GM18507 (cell line): ENCODE data around the gene AMER1.
A peak's percentile ranks its signal among the peaks of the same experiment; 100 is the strongest.
"Not testable (repeated sequence)": the region's sequence is repeated elsewhere in the genome, so short reads cannot be mapped to it uniquely, and the experiment has no call there.

Source experiments
- DNase-seq: peaks from one replicate; pipeline ENCODE4 v3.0.0; 2011; ENCODE audit warnings: low read depth; ENCODE audit not compliant: insufficient read length; ENCODE audit errors: extremely low spot score
- FAIRE-seq: peaks from 2 replicates; lab custom pipeline; 2011; peaks lifted over from hg19 to GRCh38; lab: Jason Lieb, UNC

AMER1 gene

DNA sequence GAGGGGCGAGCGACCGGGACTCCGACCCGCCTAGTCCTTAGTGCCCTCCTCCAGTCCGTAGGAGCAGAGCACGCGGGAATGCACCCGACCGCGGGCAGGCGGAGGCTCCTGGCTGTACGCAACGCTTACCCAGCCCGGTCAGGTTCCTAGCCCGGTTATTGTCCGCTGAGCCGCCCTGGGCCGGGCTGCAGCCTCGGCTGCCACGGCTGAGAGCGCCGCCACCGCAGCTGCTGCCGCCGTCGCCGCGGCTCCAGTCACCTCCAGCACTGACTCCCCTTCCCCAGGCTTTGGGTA lies at the start of gene AMER1:
TSS of gene AMER1 (minus strand) at position 268 of the 294 bp plus-strand sequence. CDS start 12,422 bp downstream, outside the sequence.
- FAIRE-seq (no peak), DNase-seq (no peak)

DNA sequence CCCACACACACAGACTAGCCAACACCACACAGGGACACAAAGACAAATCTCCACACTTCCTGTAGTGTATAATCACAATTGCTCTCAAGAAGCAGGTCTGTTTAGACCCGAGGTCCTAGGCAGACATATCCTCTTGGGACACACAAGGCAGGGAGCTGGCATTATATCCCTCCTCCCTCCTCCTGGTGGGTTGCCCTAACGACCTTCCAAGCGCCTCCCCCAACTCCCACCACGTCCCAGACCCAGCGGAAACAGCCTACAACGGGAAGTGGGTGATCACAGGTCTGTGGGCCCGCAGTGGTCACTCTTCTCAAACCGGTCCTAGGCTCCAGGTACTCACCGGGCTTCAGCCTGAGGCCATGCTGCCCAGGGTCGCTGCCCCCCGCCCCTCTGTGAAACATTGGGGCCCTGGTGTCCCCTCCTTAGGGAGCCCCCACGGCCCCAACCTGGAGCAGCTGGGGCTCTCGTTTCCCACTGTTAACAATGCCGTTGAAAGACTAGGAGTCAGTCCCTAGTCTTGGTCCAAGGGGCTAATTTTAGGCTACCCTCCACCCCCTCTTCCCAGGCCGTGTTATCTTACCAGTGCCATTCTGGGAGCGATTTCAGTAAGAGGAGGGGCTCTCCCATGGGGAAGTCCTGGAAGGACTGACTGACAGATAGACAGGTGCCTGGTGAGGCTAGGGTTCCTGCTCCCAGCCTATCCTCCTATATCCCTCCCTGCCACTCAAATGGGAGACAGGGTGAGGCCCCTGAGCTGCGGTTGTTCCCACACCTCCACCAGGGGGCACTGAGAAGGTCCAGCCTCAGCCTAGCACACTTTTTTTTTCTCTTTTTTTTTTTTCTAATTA lies 24.8 kb upstream of the AMER1 start, which contains the start of gene ASB12:
TSS of gene ASB12 (minus strand) at position 485 of the 848 bp plus-strand sequence. CDS start 4,957 bp downstream, outside the sequence.
- DNase-seq (no peak), FAIRE-seq (no peak)

DNA sequence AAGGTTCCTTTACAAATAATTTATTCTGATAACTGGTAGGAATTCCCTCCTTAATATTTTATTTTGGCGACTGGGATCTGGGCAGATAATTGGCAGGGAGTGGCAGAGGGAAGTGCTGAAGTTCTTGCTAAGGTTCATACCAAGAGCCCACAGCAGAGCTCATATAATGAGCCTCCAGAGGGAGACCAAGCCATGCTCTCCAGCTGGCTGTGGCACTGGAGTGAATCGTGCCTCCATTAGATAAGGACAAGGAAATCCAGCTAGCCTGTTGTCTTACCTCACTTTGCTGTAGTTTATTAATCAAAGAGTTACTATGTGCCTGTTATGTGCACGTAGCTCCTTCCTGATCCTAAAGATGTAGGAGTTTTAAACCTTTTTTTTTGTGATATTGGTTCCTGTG lies 23.6 kb upstream of the AMER1 start:
- DNase-seq = no peak
- no peak for FAIRE-seq

DNA sequence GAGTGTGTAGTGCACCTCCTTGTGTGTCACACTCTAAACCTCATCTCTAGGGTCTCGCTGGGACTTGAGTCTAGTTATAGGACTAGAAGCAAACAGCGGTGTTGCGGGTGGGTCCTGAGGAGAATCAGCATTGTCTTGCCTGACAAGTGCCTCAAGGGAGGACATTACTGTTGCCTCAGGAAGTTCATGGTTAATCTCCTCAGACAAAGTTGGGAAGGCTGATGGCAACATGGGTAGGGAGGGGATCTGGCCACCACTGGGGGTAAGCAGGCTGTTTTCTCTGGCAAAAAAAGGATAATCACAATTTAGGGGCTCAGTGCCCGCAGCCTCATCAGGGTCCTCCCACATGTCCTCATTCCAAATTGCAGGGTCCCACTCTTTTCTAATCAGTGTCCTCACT lies 12.5 kb upstream of the AMER1 start:
- no peak for DNase-seq
- FAIRE-seq = no peak

DNA sequence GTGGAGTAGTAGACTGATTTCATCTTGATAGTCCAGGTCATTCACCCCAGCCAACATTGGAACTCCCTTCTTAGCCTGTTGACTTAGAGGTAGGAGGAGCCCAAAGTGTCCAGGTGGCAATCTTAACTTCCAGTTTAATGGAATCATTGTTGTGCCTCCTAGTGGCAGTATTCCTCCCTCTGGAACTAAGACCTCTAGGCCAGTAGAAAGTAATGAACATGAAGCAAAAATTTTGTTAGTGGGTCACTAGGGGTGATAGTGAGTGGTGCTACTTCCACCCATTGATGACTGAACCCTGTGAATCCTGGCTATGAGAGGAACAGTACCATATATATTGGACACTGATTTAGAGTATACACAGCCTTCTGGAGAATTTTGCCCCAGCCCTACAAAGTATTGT lies 8.5 kb upstream of the AMER1 start:
- FAIRE-seq = not testable (repeated sequence)

DNA sequence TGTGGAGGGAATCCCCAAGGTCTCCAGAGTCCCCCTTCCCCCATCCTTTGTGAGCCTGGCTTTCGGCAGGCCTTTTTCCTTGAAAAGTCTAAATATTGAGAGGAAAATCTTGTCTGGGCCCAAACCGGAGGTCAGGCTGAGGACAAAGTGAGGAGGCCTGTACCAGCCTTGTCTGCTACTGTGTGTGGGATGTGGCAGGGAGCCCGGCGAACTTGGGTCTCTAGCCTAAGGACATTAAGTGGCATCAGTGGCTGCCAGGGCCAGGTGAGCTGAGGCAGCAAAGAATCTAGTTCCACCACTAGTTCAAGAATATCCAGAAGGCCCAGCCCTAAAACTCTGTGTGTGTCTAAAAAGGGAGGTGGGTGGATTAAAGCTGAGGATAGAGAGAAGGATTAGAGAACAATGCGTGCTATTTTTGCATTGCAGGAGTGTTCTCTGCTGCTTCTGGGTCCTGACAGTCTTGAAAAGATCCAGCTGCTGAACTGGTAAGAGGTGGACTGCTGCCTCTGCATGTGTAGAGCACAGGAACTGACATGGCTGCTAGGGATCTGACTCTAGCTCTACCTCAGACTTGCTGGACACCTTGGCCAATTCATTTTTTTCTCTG lies 1.2 kb upstream of the AMER1 start:
- DNase-seq (no peak), FAIRE-seq (peak; percentile 12)

More for the DNA sequence above, 8.5 kb upstream of the AMER1 start:
- DNase-seq = not testable (repeated sequence)

DNA sequence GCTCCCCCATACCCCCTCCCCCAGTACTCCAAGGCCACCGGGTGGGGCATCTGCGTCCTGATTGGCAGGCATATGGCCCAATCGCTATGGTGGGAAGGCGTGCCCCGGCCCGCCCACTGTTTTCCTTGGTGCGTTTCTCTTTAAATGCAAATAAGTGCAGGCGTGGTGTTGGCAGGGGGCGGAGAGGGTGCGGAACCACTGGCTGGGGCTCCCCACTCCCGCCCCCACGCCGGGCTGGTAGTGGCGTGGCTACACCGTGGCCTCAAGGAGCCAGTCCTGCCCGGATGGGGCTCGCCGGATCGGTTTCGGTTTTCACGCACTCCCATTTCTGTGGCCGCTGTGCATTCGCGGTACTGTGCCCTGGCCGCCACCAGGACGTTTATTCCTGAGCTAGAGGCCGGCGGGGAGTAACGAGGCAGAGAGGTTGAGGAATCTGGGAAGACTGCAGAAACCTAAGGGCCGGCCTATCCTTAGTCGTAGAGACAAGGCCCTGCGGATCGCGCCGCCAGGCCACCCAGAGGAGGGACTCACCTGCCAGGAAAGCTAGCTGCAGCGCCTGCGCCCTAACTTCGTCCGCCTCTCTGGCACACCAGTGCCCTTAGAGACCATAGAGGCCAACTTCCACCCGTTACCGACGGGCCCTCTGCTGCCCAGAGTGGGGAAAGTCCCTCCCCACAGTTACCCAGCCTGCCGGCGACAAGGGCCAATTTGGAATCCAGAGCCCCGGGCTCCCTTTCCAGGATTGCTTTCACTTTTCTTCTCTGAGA lies 410 bp upstream of the AMER1 start:
- FAIRE-seq (peak; percentile 99), DNase-seq (peak; percentile 71)

DNA sequence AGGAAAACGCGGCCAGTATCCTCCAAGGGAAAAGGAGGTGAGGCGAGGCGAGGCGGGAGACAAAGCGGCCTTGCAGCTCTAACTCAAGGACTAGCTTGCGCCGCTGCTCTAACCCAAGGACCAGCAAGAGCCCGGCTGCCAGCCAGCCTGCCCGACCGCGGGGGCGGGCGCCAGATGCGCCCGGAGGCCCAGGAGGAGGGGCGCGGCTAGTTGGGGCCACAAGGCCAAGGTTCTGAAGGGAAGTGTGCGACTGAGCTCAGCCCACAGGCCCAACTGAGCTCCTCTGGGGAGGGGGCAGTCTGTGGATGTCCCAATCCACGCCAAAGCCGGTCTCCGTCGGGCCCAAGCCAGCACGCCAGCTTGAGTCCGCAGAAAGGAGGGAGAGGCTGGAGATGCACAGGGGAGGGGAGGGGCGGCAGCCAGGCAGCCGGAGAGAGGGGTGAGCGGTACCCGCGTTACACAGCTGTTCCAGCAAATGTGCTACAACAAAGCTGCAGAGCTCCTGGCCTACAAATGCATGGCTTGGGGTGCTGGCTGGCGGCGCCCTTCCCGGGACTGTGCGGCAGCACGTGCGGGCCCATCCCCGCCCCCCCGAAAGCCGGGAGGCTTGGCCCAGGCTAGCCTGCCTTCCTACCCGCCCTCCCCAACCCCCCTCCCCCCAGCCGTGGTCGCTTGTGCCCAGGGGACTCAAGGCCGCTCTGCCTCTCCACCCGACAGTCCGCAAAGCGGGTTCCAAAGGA lies 637 bp downstream of the AMER1 start:
- FAIRE-seq (no peak), DNase-seq (peak; percentile 3)

DNA sequence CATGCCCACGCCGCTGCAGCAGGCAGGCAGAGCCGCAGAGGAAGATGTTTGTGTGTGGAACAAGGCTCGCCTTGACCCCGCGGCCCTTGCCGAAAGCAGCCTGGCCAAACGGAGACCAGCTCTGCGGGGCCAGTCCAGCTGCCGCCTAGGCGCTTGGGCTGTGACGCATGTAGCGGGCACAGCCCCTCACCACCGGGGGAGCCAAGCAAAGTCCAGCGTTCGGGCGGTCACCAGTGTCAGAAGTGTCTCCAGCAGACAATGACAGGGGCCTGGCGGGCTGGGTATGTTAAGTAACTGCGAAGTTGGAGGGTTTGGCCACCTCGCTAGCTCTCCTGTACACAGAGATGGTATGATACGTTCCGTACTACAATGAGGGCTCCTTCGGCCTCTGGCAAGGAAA lies 1.3 kb downstream of the AMER1 start:
- DNase-seq = no peak
- no peak for FAIRE-seq

DNA sequence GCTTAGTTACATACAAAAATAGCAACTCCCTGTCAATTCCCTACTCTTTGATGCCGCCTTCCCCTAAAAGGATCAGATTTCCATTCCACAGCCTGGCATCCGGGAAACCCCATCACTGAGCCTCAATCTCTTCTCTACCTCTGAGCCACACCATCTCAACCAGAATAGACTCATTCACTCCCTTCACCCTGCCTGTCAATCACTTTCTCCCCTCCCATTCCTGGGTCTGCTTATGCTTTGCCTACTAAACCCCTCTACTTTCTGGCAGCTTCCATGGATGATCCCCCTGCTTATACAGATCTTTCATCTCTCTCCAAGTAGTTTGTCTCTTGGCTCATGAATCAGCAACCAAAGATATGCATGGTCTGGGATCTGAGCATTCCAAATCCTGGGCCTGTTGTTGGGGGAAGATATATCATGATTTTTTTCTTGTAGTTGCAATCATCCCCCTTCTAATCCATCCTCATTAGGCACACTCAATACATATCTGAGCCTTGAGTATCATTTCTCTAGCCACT lies 2.6 kb downstream of the AMER1 start:
- no peak for DNase-seq
- FAIRE-seq = no peak

DNA sequence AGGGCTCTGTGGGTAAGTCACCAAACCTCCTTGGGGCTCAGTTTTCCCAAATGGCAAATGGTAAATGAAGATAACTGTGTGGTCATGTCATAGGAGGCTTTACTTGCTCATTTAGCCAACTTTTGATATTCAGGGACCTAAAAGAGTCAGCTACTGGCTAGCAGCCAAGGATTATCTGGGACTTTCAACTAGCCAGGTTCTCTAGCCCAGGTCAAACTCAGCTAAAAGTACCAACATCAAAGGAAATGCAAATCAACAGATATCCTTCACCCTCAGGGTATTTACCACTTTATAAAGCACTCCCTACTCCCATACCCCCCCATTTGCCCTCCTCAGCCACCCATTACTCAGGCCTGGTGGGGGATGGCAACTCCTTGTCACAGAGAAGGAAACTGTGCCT lies 7.5 kb downstream of the AMER1 start:
- FAIRE-seq (no peak), DNase-seq (no peak)

DNA sequence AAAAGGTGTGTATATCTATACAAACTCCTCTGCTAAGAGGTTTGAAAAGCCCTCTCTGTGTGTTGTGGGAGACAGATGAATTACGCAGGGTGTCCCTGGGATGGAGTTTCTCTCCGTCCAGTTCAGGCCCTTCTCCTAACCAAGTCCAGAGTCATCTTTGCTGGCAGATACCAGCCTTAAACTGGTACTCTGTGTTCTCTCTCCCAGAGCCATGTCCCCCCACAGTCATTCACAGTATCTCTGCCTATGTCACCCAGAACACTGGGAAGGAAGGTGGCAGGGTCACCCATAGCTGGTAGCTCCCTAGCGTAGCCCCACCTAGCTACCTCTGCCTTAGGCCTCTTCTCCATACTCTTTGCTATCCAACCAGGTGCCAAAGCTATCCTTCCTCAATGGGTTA lies 8.9 kb downstream of the AMER1 start:
- FAIRE-seq = no peak
- DNase-seq = no peak

DNA sequence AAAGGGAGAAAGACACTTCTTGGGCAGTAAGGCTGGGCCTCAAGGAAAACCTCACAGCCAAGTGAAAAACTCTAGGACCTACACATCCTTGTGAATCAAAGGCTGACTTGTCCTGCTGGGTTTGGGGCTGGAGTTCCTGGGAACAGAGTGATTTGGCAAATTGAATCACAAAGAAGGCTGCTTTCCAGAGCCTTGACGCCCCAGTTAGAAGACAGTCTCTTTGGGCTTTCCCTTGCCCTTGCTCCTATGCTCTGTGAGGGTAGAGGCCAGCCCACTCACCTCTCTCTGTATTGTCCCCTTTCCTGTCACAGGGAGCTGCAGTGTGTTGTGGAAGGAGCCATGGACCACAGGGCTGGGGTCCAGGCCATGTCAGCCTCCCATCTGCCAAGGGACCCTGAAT lies 9.6 kb downstream of the AMER1 start:
- FAIRE-seq (no peak), DNase-seq (no peak)

DNA sequence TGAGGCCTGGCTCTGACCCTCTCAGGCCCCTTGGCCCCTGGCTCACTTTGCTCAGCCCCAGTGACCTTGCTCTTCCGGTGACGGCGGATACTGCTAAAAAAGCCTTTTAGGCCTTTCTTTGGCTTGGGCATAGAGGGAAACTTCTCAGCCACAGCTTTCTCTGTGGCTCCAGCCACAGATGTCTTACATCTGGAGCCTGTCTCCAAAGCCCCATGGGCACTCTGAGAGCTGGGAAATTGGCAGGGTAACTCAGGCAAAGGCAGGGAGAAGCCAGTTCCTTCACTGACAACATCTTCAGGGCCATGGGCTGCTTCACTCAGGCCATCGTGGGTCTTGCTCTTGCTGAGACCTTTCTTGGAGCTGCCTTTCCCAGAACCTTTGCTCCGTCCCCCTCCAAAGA lies 12.8 kb downstream of the AMER1 start:
- FAIRE-seq (no peak), DNase-seq (no peak)

DNA sequence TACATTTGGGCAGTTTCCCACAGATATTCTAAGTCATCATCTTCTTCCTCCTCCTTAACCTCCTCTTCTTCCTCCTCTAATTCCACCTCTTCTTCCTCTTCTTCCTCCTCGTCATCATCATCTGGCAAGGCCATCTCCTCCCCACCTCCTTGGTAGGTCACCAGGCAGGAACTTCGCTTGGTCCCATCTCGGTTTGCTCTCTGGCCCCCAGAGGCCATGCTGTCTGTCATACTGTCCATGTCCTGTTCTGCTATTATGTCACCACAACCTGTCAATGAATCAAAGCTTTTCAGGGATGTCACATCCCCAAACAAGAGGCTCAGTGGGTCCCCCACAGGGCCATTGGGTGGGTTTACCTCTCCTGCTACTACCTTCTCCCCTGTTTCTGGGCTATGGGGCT lies 13.5 kb downstream of the AMER1 start:
- DNase-seq = no peak
- FAIRE-seq = no peak

DNA sequence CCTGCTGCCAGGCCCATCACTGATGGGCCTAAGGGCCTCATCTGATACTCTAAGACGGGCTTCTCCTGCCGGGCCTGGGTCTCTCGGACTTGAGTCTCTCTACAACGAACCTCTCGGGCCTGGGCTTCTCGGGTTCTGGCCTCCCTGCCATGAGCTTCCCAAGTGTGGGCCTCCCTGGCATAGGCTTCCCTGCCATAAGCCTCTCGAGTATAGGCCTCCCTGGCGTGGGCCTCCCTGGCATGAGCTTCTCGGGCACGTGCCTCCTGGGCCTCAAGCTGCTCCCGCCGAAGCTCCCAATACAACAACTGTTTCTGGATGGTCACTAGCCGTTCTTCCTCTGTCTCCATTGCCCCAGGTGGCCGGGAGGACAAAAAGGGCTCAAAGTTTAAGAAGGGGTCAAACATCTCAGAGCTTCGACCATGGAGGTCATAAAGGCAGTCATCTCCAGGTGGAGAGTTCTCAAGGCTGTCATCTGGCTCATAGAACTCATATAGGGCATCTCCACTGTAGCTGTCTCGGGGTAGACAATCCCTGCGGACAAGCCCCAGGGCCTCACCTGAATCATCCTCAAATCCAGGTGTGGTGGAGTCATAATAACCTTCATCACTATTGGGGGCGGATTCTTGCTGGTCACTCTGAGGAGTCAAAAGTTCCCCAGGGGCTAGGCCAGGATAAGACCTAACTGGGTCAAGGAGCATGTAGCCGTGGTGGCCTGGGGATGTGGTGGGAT lies 14.1 kb downstream of the AMER1 start:
- FAIRE-seq = no peak

DNA sequence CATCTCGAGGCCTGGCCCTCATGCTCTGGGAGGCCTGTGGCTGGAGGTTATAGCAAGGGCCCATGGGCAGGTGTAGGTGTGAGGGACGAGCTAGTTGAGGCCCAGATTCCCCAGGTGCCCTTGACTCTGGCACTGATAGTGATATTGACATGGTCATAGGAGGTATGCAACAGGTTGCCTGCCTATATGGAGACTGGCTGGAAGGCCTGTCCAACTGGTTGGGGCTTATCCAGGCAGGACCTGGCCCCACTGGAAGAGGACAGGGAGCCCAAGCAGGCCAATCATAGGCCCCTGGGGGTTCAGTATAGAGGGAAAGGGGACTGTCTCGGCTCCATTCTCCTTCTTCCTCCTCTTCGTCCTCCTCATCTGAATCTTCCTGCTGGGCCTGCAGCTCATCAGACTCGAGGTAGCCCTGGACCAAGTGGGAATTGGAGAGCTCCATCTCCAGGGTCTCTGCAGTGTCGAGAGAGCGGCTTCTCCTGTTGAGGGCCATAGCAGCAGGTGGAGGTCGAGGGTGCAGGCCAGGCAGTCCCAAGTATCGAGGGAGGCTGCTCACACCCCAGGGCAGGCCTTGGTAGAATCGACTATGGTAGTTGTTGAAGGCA lies 15.3 kb downstream of the AMER1 start:
- DNase-seq = no peak
- FAIRE-seq = no peak

More for the DNA sequence above, 14.1 kb downstream of the AMER1 start:
- DNase-seq = no peak

DNA sequence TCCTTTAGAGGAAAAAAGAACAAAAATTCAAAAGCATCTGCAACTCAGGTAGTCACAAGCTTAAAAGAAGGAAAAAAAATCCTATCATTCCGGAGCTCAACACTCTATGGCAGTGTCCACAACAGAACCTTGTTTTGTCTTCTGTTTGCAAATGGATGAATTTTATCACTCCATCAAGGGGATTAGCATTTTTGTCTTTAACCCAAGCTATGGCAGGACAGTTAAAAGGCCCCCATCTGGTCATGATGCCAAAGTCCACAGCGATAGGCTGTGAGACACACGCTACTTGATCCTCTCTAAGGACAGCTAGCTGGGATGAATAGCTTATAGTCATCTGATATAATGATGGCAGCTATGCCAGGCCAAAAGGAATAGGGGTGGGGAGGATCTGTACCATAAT lies 16.6 kb downstream of the AMER1 start:
- FAIRE-seq = no peak
- no peak for DNase-seq

DNA sequence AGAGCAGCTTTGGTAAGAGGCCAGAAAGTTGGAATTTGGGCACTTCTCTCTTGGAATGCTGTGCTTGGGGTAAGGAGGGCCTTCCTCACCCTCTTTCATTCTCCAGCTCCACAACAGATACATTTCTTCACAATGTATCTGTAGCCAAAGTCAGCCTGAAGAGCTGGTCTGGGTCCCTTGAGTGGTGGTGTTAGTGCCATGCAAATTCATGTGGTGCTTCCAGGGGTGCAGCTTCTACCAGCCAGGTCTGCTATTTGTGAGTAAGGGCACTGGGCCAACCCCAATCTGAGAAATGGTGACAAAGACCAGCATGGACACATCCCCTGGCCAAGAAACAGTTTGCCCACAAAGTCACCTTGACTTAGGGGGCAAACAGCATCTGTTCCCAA lies 17.8 kb downstream of the AMER1 start:
- DNase-seq (no peak), FAIRE-seq (no peak)
